Bronchial epithelial cell (primary cell): Measurements from ENCODE around the gene PAX7. TPM values are rescaled to one million over a fixed set of nuclear protein-coding genes. Genes with fewer than 3 reads are reported as not detected.

Source experiments
- DNase-seq: peaks from one replicate; pipeline ENCODE4 v3.0.0-alpha.2; 2010; ENCODE audit warnings: low read depth
- FAIRE-seq: peaks from 2 replicates; lab custom pipeline; 2011; peaks lifted over from hg19 to GRCh38; lab: Jason Lieb, UNC
- H3K27me3 ChIP-seq: 2 replicates; pipeline ENCODE4 v1.5.1; 2011; ENCODE audit warnings: low read length; ENCODE audit not compliant: control insufficient read depth, insufficient read depth
- H3K36me3 ChIP-seq: 2 replicates; pipeline ENCODE4 v1.5.1; 2011; ENCODE audit warnings: low read length; ENCODE audit not compliant: control insufficient read depth, insufficient read depth
- H3K4me3 ChIP-seq: 2 replicates; pipeline ENCODE4 v1.5.1; 2011; ENCODE audit warnings: mild to moderate bottlenecking, low read depth, low read length, control low read depth
- CTCF ChIP-seq: IDR thresholded peaks from 2 replicates; pipeline ENCODE4 v1.5.1; 2011; ENCODE audit warnings: mild to moderate bottlenecking, moderate library complexity, low read length, control low read depth, inconsistent platforms; ENCODE audit not compliant: insufficient read depth, severe bottlenecking
- total RNA-seq: library from RNA; depleted of rRNA; stranded (reverse); fragments of >200 nt; gene quantifications from 2 replicates; pipeline ENCODE4 v1.2.1, GENCODE V29; 2014

The PAX7 gene
- total RNA-seq, 1 donor from 2014 or later: not detected

GRCh38 chr1:18634276-18634675 is 3.6 kb downstream of the PAX7 start:
- no peaks in the 10 kb centered on the region for H3K36me3 ChIP-seq
- H3K27me3 ChIP-seq: peaks cover 85% of the 10 kb centered on the region
- DNase-seq: no peak
- H3K4me3 ChIP-seq: no peak overlapping the region
- no peak for FAIRE-seq
- TF ChIP-seq CTCF: no peak

GRCh38 chr1:18635070-18635577 is 4.5 kb downstream of the PAX7 start:
- H3K27me3 ChIP-seq: peaks cover 86% of the 10 kb centered on the region
- no peak for TF ChIP-seq CTCF
- no peak for FAIRE-seq
- no peak overlapping the region for H3K4me3 ChIP-seq
- DNase-seq: no peak
- no peaks in the 10 kb centered on the region for H3K36me3 ChIP-seq

GRCh38 chr1:18635891-18636595 is 5.4 kb downstream of the PAX7 start:
- Histone ChIP-seq H3K4me3 (no peak overlapping the region), H3K36me3 (no peaks in the 10 kb centered on the region), H3K27me3 (peaks cover 90% of the 10 kb centered on the region)
- no peak for TF ChIP-seq CTCF
- DNase-seq: peak; percentile 50
- FAIRE-seq: no peak

- no peak for FAIRE-seq
- no peak for DNase-seq
- no peak overlapping the region for H3K4me3 ChIP-seq
- no peak for TF ChIP-seq CTCF
- H3K27me3 ChIP-seq: peaks cover 91% of the 10 kb centered on the region
- H3K36me3 ChIP-seq: no peaks in the 10 kb centered on the region
Measured at GRCh38 chr1:18636596-18637508, 6.2 kb downstream of the PAX7 start.

- FAIRE-seq (no peak), DNase-seq (no peak)
- Histone ChIP-seq H3K4me3 (no peak overlapping the region), H3K36me3 (no peaks in the 10 kb centered on the region), H3K27me3 (peaks cover 89% of the 10 kb centered on the region)
- no peak for TF ChIP-seq CTCF
Measured at GRCh38 chr1:18637511-18637960, 6.9 kb downstream of the PAX7 start.
